NK-92 (cell line): ENCODE results near the gene PDZK1.
"Not testable (repeated sequence)": the region's sequence is repeated elsewhere in the genome, so short reads cannot be mapped to it uniquely, and the experiment has no call there.

Experiments used
- DNase-seq: peaks from one replicate; lab custom pipeline; 2025; ENCODE audit not compliant: unreplicated experiment; lab: John Stamatoyannopoulos, UW

The PDZK1 gene

GRCh38 chr1:145710291-145711027 lies 3.3 kb upstream of the PDZK1 start:
- no peak for DNase-seq

- no peak for DNase-seq
Measured at GRCh38 chr1:145708063-145708462, 895 bp upstream of the PDZK1 start.

DNA sequence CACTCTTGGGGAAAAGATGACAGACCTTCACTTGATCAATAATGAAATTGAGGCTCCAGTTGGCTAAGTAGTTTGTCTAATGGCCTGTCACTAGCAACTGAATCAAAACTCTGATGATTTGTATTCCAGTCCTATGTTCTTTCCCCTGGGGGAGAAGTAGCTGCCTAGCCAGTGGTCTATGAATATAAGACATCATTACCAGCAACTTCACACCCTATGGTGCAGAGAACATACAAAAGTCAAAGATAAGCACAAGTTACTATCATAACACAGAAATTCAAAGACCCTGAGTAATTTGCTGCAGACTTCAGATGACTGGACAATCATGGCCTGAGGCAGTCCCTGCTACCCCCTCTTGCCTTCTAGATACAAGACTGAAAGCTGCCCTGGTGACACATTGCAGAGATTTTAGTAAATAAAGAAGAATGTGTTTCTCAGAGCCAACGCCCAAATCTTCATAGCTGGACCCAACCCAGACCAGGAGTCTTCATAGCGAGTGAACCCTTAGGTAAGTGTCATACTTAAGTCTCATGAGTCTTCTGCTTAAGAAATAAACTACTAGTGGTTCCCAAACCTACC lies 993 bp downstream of the PDZK1 start:
- DNase-seq: no peak

DNA sequence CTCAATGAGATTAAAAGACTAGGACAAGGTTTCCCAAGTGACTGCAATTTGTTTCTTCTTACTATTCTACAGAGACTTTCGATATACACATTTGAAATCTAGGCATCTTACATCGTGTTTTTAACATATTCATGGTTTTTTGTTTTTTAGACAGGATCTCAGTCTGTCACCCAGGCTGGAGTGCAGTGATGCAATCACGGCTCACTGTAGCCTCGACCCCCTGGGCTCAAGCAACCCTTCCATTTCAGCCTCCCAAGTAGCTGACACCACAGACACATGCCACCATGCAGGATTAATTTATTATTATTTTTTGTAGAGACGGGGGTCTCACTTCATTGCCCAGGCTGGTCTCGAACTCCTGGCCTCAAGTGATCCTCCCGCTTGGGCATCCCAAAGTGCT lies 1.5 kb downstream of the PDZK1 start:
- DNase-seq: no peak

- no peak for DNase-seq
Measured at GRCh38 chr1:145702826-145703225, 4.3 kb downstream of the PDZK1 start.

GRCh38 chr1:145702052-145702451 lies 5.1 kb downstream of the PDZK1 start:
- DNase-seq: no peak

DNA sequence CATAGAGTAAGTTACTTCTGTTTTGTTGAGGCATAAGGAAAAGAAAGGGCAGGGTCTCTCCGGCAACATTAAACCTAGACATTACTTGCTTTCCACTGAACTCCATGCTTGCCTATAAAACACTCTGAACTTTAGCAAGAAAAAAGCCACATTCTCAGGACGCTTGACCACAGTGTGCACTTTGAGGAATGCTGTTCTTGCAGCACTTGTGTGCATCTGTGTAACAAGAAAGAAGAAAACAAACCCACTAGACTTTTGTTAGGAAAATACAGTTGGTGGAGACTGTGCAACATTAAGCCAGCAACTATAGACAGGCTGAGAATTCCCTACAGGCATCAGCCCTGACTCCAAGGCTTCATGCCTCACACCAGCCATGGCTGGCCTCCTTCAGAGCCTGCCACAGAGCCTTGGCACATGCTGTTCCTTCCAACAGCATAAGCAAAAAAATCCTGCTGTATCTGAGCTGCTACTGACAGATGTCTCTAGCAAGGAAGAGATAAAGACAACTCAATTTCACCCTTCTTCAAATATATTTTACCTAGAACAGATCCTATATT lies 5.8 kb downstream of the PDZK1 start:
- DNase-seq: no peak

DNA sequence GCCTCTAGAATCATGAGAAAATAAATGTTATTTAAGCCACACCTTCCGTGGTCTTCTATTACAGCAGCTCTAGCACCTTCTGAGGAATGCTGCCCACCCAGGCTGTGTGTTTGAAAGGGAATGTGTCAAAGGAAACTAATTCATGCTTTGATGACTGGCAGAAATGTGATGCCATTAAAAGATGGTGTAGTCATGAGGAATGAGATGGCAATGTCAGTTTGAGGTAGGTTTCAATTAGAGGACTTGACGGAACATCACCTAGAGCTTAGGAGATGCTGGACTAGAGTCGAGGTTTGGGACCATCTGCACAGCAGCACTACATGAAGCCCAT lies 10.6 kb downstream of the PDZK1 start:
- no peak for DNase-seq

DNA sequence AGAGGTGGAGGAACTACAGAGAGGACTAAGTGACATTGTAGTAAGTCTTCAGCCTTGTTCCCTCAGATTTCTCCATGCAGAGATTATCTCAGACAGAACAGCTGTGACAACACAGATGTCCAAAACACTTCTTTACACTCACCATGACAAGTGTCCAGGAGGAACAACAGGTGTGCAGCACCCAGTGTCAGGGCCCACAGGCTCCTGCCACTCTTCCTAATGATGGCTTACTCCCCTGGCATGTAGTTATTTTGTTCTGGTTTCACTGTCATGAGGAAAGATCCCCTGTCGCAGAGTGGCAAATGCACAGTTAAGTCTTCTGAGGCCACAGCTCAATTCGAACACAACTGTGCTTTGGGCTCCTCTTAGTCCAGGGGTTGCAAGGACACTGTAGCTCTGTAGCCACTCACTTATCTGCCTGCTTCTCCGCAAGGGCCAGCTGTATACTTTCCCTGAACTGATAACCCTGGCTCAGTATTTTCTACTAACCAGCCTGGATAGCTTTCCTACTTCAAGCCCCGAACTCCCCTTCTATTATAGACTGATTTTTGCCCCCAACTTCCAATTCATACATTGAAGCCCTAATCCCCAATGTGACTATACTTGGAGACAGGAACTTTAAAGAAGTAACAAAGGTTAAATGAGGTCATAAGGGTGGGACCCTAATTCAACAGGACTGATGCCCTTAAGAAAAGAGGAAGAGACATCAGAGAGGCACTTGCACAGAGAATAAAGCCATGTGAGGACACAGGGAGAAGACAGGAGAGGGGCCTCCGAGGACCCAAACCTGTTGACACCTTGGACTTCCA lies 11.1 kb downstream of the PDZK1 start:
- no peak for DNase-seq

- no peak for DNase-seq
Measured at GRCh38 chr1:145692785-145693443, 14.3 kb downstream of the PDZK1 start.

DNA sequence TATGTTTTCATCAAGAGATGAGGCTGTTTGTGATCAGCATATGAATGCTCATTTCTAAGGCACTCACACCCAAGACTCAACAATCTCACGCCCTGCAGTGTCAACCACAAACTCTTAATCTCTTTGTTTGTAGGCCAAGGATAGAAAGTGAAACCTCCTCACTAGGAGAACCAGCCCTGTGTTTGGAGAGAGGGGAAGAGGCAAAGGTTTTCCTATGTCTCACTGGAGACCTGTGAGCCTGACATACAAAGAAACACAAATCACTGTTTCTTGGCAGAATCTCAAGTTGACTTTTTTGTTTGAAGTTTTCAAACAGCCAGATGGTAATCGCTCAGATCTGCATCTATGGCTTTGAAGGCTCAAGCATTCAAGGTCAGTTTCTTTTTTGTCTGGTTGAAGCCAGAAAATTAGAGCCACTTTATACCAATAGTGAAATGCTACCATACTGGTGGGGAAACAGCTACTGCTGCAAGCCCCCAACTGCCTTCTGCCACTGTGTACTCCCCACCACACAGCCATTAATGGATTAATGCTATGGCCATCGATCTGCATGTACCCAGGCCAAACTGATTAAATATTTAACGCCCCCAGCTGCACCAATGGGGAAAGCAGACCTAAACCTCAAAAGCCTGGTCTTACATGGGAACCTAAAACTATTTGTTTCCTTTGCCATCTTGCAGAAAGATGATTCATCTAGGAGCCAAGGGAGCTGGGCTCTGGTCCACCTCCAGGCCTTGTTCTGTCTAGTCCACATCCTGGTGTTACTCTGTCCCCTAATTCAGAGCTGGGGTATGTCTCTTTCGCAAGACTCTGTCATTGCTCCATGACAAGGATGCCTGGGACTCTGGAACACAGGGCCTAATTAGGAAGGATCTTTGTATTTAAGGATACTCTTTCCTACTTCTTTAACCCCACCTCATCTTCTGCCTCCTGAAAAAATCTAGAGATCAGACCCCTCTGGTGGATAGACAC lies 16.3 kb downstream of the PDZK1 start:
- no peak for DNase-seq

GRCh38 chr1:145689922-145690321 lies 17.2 kb downstream of the PDZK1 start:
- no peak for DNase-seq

- no peak for DNase-seq
Measured at GRCh38 chr1:145688924-145689323, 18.2 kb downstream of the PDZK1 start.

- no peak for DNase-seq
Measured at GRCh38 chr1:145688328-145688727, 18.8 kb downstream of the PDZK1 start.

- DNase-seq: not testable (repeated sequence)
Measured at GRCh38 chr1:145686078-145686477, 21.1 kb downstream of the PDZK1 start.

GRCh38 chr1:145684858-145685257 lies 22.3 kb downstream of the PDZK1 start:
- DNase-seq: not testable (repeated sequence)

DNA sequence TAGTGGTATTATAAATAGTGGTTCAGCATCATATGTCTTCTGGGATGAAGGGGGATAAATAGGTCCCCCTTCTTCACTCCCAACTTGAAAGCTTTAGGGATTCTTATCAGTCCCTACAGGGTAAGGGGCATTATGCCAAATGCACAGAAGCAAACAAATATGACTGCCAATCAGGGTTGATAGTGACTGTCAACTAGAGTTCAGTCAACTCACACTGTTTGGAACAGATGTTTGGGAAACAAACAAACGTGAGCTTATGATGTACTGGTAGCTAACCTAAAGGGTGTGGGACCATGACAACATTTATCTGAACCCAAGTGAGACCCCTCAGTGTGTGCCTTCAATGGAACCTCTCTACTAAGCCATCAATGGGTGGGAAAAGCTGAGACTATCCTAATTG lies 34.0 kb downstream of the PDZK1 start:
- DNase-seq: not testable (repeated sequence)

DNA sequence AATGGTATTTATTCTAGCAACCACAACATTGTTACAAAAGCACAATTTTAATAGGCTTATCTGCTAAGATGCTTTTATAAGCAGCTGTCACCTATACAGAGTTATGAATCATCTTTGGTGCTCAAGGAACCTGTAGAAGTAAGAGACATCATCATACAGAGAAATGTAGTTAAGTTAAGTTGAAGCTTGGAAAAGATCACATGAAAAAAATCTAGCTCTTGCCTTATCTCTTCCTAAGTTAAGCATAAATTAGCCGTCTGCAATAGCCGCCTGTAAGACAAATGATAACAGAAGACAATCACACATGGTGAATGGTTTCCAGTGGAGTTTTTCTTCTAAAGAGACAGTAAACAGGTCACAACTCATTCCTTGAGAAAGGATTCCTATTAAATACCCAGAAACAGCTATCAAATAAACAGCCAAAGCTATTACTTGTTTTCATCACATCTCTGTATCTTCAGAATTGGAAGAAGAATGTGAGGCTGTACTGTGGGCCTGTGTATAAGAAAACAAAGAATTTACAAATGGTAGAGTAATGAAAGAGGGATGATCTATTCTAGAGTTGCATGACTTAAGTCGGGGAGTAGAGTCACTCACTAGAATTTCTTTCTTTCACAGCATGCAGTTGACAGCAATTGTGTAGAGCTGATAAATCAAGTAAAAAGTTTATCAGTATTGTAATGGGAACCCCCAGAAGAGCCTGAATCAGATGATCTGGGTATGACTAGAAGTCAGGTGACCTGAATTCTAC lies 36.0 kb downstream of the PDZK1 start:
- not testable (repeated sequence) for DNase-seq

GRCh38 chr1:145665015-145665414 lies 42.2 kb downstream of the PDZK1 start:
- not testable (repeated sequence) for DNase-seq
